ENCODE data around the gene SLC22A25. TPM values are rescaled to one million over a fixed set of nuclear protein-coding genes. Genes with fewer than 3 reads are reported as not detected.

SLC22A25 gene
- total RNA-seq, 2 experiments from 2014 or later = not detected

- no peaks in the 10 kb centered on the region for H3K4me1 Mint-ChIP-seq (ENCODE audit: low read depth)
- POLR2A ChIA-PET = no interaction called here
Observed at GRCh38 chr11:63274776-63275175, 31.4 kb upstream of the SLC22A25 start.

GRCh38 chr11:63273685-63274084 is 30.3 kb upstream of the SLC22A25 start:
- no peaks in the 10 kb centered on the region for H3K4me1 Mint-ChIP-seq (ENCODE audit: low read depth)
- ChIA-PET CTCF (no interaction called here), POLR2A (no interaction called here)
- H3K27ac Mint-ChIP-seq = no peak overlapping the region
- intact Hi-C loops (cut with DNase I, micrococcal nuclease) = no loop called here
- H3K4me3 Mint-ChIP-seq = no peak overlapping the region
- no peaks in the 10 kb centered on the region for H3K36me3 ChIP-seq (ENCODE audit: insufficient read depth, low read length)
- ATAC-seq (ENCODE audit: poor library complexity) (no peak), DNase-seq (no peak)
- no peaks in the 10 kb centered on the region for H3K9me3 Mint-ChIP-seq
- no peak for TF ChIP-seq CTCF (IDR thresholded peaks at IDR 0.05)
- no peak overlapping the region for H3K4me3 ChIP-seq (ENCODE audit: low read length)
- H3K9me3 ChIP-seq (ENCODE audit: control insufficient read depth in 1 of 2, insufficient read depth in 1 of 2, low read length in 2 of 2) = no peaks in the 10 kb centered on the region
- H3K27me3 Mint-ChIP-seq = peaks cover 21% of the 10 kb centered on the region
- H3K27me3 ChIP-seq (ENCODE audit: control insufficient read depth in 1 of 2, insufficient read depth in 2 of 2, low read length in 2 of 2) = peaks cover 8 to 12% of the 10 kb centered on the region in 2 experiments
- no peak overlapping the region for H3K27ac ChIP-seq (ENCODE audit: low read depth in 1 of 2, low read length in 2 of 2)
- H3K36me3 Mint-ChIP-seq (ENCODE audit: low read depth) = no peaks in the 10 kb centered on the region
- no peaks in the 10 kb centered on the region for H3K4me1 ChIP-seq (ENCODE audit: insufficient read depth, low read length)

More at GRCh38 chr11:63274776-63275175, 31.4 kb upstream of the SLC22A25 start:
- no peaks in the 10 kb centered on the region for H3K9me3 Mint-ChIP-seq
- H3K27me3 Mint-ChIP-seq = peaks cover 28% of the 10 kb centered on the region
- no peaks in the 10 kb centered on the region for H3K36me3 Mint-ChIP-seq (ENCODE audit: low read depth)
- peaks cover 8 to 18% of the 10 kb centered on the region in 2 experiments for H3K27me3 ChIP-seq (ENCODE audit: control insufficient read depth in 1 of 2, insufficient read depth in 2 of 2, low read length in 2 of 2)
- no peaks in the 10 kb centered on the region for H3K4me1 ChIP-seq (ENCODE audit: insufficient read depth, low read length)
- intact Hi-C loops (cut with DNase I, micrococcal nuclease) = no loop called here
- DNase-seq (no peak), ATAC-seq (ENCODE audit: poor library complexity) (no peak)
- no peak overlapping the region for H3K4me3 ChIP-seq (ENCODE audit: low read length)
- H3K36me3 ChIP-seq (ENCODE audit: insufficient read depth, low read length) = no peaks in the 10 kb centered on the region
- H3K27ac ChIP-seq (ENCODE audit: low read depth in 1 of 2, low read length in 2 of 2) = no peak overlapping the region
- no peaks in the 10 kb centered on the region for H3K9me3 ChIP-seq (ENCODE audit: control insufficient read depth in 1 of 2, insufficient read depth in 1 of 2, low read length in 2 of 2)
- CTCF ChIA-PET = no interaction called here
- no peak for TF ChIP-seq CTCF (IDR thresholded peaks at IDR 0.05)
- H3K27ac Mint-ChIP-seq = no peak overlapping the region
- no peak overlapping the region for H3K4me3 Mint-ChIP-seq

- H3K4me3 ChIP-seq (ENCODE audit: low read length) = no peak overlapping the region
- H3K4me3 Mint-ChIP-seq = no peak overlapping the region
- CTCF ChIA-PET = no interaction called here
- no peaks in the 10 kb centered on the region for H3K4me1 Mint-ChIP-seq (ENCODE audit: low read depth)
- H3K27ac Mint-ChIP-seq = no peak overlapping the region
- H3K27me3 ChIP-seq (ENCODE audit: control insufficient read depth in 1 of 2, insufficient read depth in 2 of 2, low read length in 2 of 2) = peaks cover 2 to 7% of the 10 kb centered on the region in 2 experiments
- no peak for TF ChIP-seq CTCF (IDR thresholded peaks at IDR 0.05)
- no peak for DNase-seq
- no peaks in the 10 kb centered on the region for H3K36me3 Mint-ChIP-seq (ENCODE audit: low read depth)
- no peaks in the 10 kb centered on the region for H3K36me3 ChIP-seq (ENCODE audit: insufficient read depth, low read length)
- no peak for ATAC-seq (ENCODE audit: poor library complexity)
- H3K27ac ChIP-seq (ENCODE audit: low read depth in 1 of 2, low read length in 2 of 2) = no peak overlapping the region
- H3K9me3 ChIP-seq (ENCODE audit: control insufficient read depth in 1 of 2, insufficient read depth in 1 of 2, low read length in 2 of 2) = no peaks in the 10 kb centered on the region
- no peaks in the 10 kb centered on the region for H3K4me1 ChIP-seq (ENCODE audit: insufficient read depth, low read length)
- intact Hi-C loops (cut with DNase I, micrococcal nuclease) = no loop called here
- no peaks in the 10 kb centered on the region for H3K9me3 Mint-ChIP-seq
- POLR2A ChIA-PET = no interaction called here
- H3K27me3 Mint-ChIP-seq = peaks cover 46% of the 10 kb centered on the region
Observed at GRCh38 chr11:63262547-63262946, 19.1 kb upstream of the SLC22A25 start.

Measured in CD4-positive, alpha-beta T cell (primary cell).